Transverse colon (tissue), 4 donors: ENCODE results near the gene TECPR2. TPM values are rescaled to one million over a fixed set of nuclear protein-coding genes. Genes with fewer than 3 reads are reported as not detected.

ENCODE experiments used
- DNase-seq: peaks from one replicate; pipeline ENCODE4 v3.0.0-alpha.2; 2019
- H3K27ac ChIP-seq, 4 donors: fragments of 200-600 bp; sonication (generic); 2 replicates each; pipeline ENCODE4 v1.5.1; 2016 to 2018; ENCODE audit warnings: inconsistent platforms in 4 of 4
- H3K27me3 ChIP-seq: fragments of 200-600 bp; sonication (generic); 2 replicates; pipeline ENCODE4 v1.5.1; 2017; ENCODE audit warnings: inconsistent platforms
- H3K36me3 ChIP-seq, 4 donors: fragments of 200-600 bp; sonication (generic); 2 replicates each; pipeline ENCODE4 v1.5.1; 2017 to 2019; ENCODE audit warnings: inconsistent platforms in 4 of 4
- H3K4me1 ChIP-seq, 4 donors: fragments of 200-600 bp; sonication (generic); 2 replicates each; pipeline ENCODE4 v1.5.1; 2017 to 2020; ENCODE audit warnings: inconsistent platforms in 4 of 4
- H3K4me3 ChIP-seq, 4 donors: fragments of 200-600 bp; sonication (generic); 1 replicate in 1 of 4; 2 replicates in 3 of 4; pipeline versions ENCODE4 v1.5.1 to v1.6.1; 2017 to 2019; ENCODE audit warnings: inconsistent platforms in 4 of 4
- H3K9me3 ChIP-seq, 2 donors: fragments of 200-600 bp; sonication (generic); 2 replicates each; pipeline ENCODE4 v1.5.1; 2017 to 2019; ENCODE audit warnings: inconsistent platforms in 2 of 2
- EP300 ChIP-seq: sonication (generic); formaldehyde crosslinking; IDR thresholded peaks from one replicate; pipeline ENCODE4 v1.6.1; 2017; ENCODE audit warnings: antibody characterized with exemption, low read depth
- POLR2A ChIP-seq: fragments of 450-650 bp; IDR thresholded peaks from one replicate; pipeline ENCODE4 v1.6.1; 2016; ENCODE audit warnings: antibody characterized with exemption, mild to moderate bottlenecking, moderate library complexity
- POLR2AphosphoS5 ChIP-seq, 3 donors: sonication (generic); formaldehyde crosslinking; IDR thresholded peaks; one replicate each; pipeline ENCODE4 v1.6.1; 2016; ENCODE audit warnings: antibody characterized with exemption in 3 of 3
- WGBS, 2 donors: methylation state at CpG; one replicate each; pipeline ENCODE4 v1.1.5; 2018; ENCODE audit warnings: low coverage in 1 of 2; 5-methylcytosine and 5-hydroxymethylcytosine counted together
- in situ Hi-C, 4 donors: fragments of 200-750 bp; cut with MboI; loops; one replicate each; pipeline versions ENCODE4 v1.15.0 to v1.15.1; 2017; ENCODE audit warnings: low sequenced_read_pairs in 3 of 4, low pct_ligation_motif_present in 1 of 4, low pct_unique_long_range_greater_than_20kb in 1 of 4
- intact Hi-C: fragments of 100-400 bp; cut with DNase I; formaldehyde crosslinking; loops from one replicate; pipeline ENCODE4 v1.15.1; 2023; ENCODE audit warnings: low total_unique reads
- total RNA-seq, 4 donors: library from RNA; depleted of rRNA; stranded (reverse); fragments of >200 nt; gene quantifications; one replicate each; pipeline ENCODE4 v1.1.0, GENCODE V29; 2016
- TF ChIP-seq, protein P1 (sequence below), 5 experiments: fragments of 200-600 bp in 3 of 5; fragments of 450-650 bp in 2 of 5; sonication (generic) in 3 of 5; IDR thresholded peaks; 1 replicate in 2 of 5; 2 replicates in 3 of 5; pipeline ENCODE4 v1.5.1; 2016 to 2017; ENCODE audit warnings: antibody characterized with exemption in 5 of 5, inconsistent platforms in 3 of 5, mild to moderate bottlenecking in 2 of 5, moderate library complexity in 1 of 5

The TECPR2 gene
- total RNA-seq, 4 donors from 2014 or later: 12.6 to 47.4 (median 17.9) TPM

DNA sequence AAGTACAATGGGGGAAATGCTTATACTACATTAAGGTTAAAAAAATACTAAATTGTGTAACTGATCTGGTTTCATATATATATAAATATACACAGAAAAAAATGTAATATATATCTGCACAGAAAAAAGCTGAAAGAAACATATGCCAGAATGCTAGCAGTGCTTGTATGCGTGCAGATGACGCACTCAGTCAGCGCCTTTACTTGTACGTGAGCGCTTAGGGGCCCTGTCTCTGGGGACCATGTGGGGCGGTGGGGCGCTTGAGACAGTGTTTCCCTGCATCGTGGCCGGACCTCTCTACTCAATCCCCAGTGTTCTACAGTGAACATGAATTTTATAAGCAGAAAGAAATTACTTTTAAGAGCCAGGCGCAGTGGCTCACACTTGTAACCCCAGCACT lies 139.8 kb downstream of the TECPR2 start:
- H3K9me3 ChIP-seq: no peaks in the 10 kb centered on the region
- H3K4me1 ChIP-seq: peaks cover 0 to 9% (median 6%) of the 10 kb centered on the region in 4 donors
- in situ Hi-C loops (loop anchor here in 1 of 4 donors (25.0 kb wide), 1 partner anchor 140 kb away; the partner anchor contains the start of genes CINP and TECPR2), intact Hi-C loops (no loop called here)
- no peak overlapping the region for H3K4me3 ChIP-seq
- 80 to 95% methylated on average over 1 to 10 of the region's 10 CpGs for WGBS, 2 donors
- TF ChIP-seq EP300 (no peak), POLR2AphosphoS5 (IDR thresholded peaks at IDR 0.05) (no peak), POLR2A (no peak)
- TF ChIP-seq, protein P1, sequence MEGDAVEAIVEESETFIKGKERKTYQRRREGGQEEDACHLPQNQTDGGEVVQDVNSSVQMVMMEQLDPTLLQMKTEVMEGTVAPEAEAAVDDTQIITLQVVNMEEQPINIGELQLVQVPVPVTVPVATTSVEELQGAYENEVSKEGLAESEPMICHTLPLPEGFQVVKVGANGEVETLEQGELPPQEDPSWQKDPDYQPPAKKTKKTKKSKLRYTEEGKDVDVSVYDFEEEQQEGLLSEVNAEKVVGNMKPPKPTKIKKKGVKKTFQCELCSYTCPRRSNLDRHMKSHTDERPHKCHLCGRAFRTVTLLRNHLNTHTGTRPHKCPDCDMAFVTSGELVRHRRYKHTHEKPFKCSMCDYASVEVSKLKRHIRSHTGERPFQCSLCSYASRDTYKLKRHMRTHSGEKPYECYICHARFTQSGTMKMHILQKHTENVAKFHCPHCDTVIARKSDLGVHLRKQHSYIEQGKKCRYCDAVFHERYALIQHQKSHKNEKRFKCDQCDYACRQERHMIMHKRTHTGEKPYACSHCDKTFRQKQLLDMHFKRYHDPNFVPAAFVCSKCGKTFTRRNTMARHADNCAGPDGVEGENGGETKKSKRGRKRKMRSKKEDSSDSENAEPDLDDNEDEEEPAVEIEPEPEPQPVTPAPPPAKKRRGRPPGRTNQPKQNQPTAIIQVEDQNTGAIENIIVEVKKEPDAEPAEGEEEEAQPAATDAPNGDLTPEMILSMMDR (IDR thresholded peaks at IDR 0.05): no peak
- peaks cover 0 to 3% (median 0%) of the 10 kb centered on the region in 4 donors for H3K36me3 ChIP-seq
- H3K27ac ChIP-seq: no peak overlapping the region
- no peaks in the 10 kb centered on the region for H3K27me3 ChIP-seq
- no peak for DNase-seq

DNA sequence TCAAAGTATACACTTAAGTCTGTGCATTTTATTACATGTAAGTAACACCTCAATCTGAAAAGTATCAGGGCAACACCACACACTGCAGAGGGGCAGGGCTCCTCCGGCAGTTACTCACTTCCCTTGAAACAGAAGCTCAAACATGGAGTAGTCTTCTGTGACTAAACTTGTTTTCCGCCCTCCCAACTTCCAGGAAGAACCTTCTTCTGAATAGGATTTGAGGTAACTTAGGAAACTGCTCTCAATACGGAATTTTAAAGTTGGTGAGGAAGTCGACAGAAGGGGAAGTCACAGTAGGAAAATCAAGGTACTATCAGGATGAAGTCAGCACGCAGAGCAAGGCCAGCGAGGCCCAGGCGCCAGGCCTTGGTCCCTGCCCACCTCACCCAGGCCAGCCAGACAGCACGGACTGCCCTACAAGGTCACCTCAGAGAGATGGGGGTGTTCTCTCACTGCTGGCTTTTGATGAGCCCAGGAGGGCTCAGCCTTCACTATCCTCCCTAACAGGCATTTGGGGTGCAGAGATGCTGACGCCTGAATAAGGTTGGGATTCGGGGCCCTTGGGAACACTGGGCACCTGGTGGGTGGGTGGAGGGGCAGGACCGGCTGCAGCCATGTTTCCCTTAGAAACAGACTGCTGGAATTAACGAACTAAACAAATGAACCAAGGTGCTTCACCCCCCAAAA lies 141.0 kb downstream of the TECPR2 start:
- H3K27ac ChIP-seq: peak overlapping the region; percentile 13 to 65 (median 43)
- no peak for DNase-seq
- WGBS, 2 donors: 75% methylated on average over 12 of the region's 12 CpGs; no CpG with 5 or more reads in 1 of the 2 donors
- no peak overlapping the region for H3K4me3 ChIP-seq
- TF ChIP-seq EP300 (no peak), POLR2AphosphoS5 (IDR thresholded peaks at IDR 0.05) (no peak), POLR2A (no peak)
- TF ChIP-seq, protein P1 (IDR thresholded peaks at IDR 0.05): no peak
- H3K36me3 ChIP-seq: peaks cover 0 to 3% (median 0%) of the 10 kb centered on the region in 4 donors
- H3K9me3 ChIP-seq: no peaks in the 10 kb centered on the region
- in situ Hi-C loops (loop anchor here in 1 of 4 donors (25.0 kb wide), 1 partner anchor 141 kb away; the partner anchor contains the start of genes CINP and TECPR2), intact Hi-C loops (no loop called here)
- H3K4me1 ChIP-seq: peaks cover 0 to 16% (median 11%) of the 10 kb centered on the region in 4 donors
- no peaks in the 10 kb centered on the region for H3K27me3 ChIP-seq

DNA sequence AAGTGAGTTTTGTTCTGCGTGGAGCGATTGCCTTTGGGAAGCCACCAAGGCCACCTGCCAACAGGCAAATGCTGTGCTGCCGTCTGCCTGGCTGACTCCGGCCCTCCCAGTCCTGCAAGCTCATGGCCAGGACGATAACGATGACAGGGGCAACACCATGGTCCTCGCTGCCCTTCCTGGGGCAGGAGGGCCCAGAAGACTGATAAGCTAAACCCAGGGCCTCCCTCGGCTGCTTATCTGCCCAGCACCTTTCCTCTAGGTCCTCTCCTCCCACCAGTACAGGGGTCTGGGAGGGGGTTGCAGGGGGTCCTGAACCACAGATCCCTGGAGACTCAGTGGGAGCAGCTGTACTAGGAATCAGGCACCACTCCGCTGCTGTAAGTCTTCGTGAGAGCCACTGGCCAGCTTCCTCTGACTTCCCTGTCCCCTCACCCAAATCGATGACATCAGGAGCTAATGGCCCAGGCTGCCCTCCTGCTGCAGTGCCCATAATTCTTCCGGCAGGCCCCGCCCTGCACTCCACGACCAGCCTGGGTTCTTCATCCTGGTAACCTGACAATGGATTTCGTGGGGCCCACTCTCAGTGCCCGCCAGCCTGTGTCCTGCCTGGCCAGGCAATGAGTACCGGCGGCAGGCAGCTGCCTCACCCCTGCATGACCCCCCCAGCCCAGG lies 141.7 kb downstream of the TECPR2 start:
- intact Hi-C loops: no loop called here
- peak overlapping the region; percentile 13 to 65 (median 43) for H3K27ac ChIP-seq
- no peaks in the 10 kb centered on the region for H3K9me3 ChIP-seq
- WGBS, 2 donors: 68% methylated on average over 16 of the region's 18 CpGs; no CpG with 5 or more reads in 1 of the 2 donors
- no peaks in the 10 kb centered on the region for H3K27me3 ChIP-seq
- peaks cover 0 to 3% (median 0%) of the 10 kb centered on the region in 4 donors for H3K36me3 ChIP-seq
- in situ Hi-C loops: loop anchor here in 1 of 4 donors (25.0 kb wide), 1 partner anchor 142 kb away; the partner anchor contains the start of genes CINP and TECPR2
- no peak overlapping the region for H3K4me3 ChIP-seq
- TF ChIP-seq, protein P1 (IDR thresholded peaks at IDR 0.05): no peak
- no peak for TF ChIP-seq POLR2A
- no peak for TF ChIP-seq EP300
- TF ChIP-seq POLR2AphosphoS5 (IDR thresholded peaks at IDR 0.05): no peak
- peaks cover 0 to 18% (median 13%) of the 10 kb centered on the region in 4 donors for H3K4me1 ChIP-seq
- DNase-seq: no peak
